PFSK-1 (cell line): ENCODE data around the gene KCNQ1OT1.

Source experiments
- FOXP2 ChIP-seq: optimal IDR thresholded peaks from 2 replicates; pipeline ENCODE3; 2011; ENCODE audit warnings: borderline replicate concordance, control low read depth, inconsistent platforms; ENCODE audit not compliant: insufficient read depth; ENCODE audit errors: extremely low read length, extremely low read depth
- POLR2AphosphoS5 ChIP-seq: IDR thresholded peaks from 2 replicates; pipeline ENCODE4 v1.6.1; 2012; ENCODE audit warnings: low read depth, mild to moderate bottlenecking, control low read depth, low read length, moderate library complexity
- REST ChIP-seq, 2 experiments: IDR thresholded peaks; 2 replicates each; pipeline versions ENCODE4 v1.6.1 to v1.8.0; 2011 to 2012; ENCODE audit warnings: low read depth in 2 of 2, low read length in 2 of 2, control low read depth in 1 of 2, inconsistent platforms in 1 of 2, mild to moderate bottlenecking in 1 of 2, moderate library complexity in 1 of 2; ENCODE audit not compliant: insufficient read depth in 1 of 2
- SIN3A ChIP-seq: IDR thresholded peaks from 2 replicates; pipeline ENCODE4 v1.6.1; 2012; ENCODE audit warnings: mild to moderate bottlenecking, low read length, moderate library complexity, borderline replicate concordance; ENCODE audit not compliant: insufficient read depth
- TAF1 ChIP-seq: IDR thresholded peaks from 2 replicates; pipeline ENCODE4 v1.6.1; 2012; ENCODE audit warnings: low read length, control low read depth, borderline replicate concordance; ENCODE audit not compliant: insufficient read depth

- no peak for TF ChIP-seq REST (IDR thresholded peaks at IDR 0.05; ENCODE audit: insufficient read depth in 1 of 2, low read depth in 2 of 2, low read length in 2 of 2)
- no peak for TF ChIP-seq TAF1
- TF ChIP-seq POLR2AphosphoS5, result no peak
- no peak for TF ChIP-seq SIN3A
- TF ChIP-seq FOXP2, result no peak
Observed at GRCh38 chr11:2564588-2565425, 135.0 kb downstream of the KCNQ1OT1 start.
